ENCODE results near the gene GNG4. TPM values are rescaled to one million over a fixed set of nuclear protein-coding genes. Genes with fewer than 3 reads are reported as not detected.
"Not testable (repeated sequence)": the region's sequence is repeated elsewhere in the genome, so short reads cannot be mapped to it uniquely, and the experiment has no call there.

GNG4 gene
- polyA plus RNA-seq, 3 donors = 3.1 to 4.0 (median 3.3) TPM

DNA sequence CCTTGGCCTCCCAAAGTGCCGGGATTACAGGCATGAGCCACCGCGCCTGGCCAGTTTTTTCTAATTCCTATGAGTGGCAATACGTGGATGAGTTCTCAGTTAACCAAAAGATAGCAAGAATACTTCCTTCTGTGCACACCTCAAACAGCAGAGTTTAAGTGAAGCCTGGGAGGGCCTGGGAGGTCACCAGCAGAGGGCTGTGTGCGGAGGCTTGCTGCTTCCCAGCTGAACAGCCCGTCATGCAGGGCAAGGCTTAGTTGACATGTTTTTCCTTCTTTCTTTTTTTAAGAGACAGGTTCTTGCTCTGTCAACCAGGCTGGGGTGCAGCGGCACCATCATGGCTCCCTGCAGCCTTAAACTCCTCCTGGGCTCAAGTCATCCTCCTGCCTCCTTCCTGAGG is 17.8 kb downstream of the GNG4 start:
- no peak for DNase-seq

DNA sequence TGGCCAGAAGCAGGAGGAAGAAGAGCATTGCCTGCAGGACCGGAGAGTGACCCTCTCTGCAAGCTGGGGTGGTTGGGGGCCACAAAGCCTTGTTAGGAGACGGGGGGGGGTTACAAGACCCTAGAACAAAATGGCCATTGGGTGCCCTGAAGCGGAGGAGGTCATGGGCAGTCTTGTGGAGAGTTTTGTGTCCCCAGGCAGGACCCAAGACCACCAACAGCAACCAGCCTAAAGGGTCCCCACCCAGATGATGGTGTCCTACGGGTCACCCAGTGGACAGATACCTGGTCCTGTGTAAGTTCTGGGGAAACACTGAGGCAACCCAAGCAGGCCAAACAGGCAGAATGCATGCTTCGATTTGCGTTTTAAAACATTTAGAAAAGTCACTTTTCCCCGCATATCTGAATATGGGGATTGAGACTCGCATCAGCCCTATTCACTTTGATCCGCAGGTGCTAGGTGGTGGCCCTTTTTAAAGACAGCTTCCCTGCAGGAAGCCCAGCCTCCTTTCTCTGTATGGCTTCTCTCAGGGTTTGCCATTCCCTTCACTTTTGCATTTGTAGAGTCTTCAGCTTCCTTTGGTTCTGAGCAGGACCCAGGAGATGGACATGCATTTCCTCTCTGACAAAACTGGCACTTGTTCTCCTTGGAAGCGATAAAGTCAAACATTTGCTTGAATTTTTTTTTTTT is 21.1 kb downstream of the GNG4 start:
- DNase-seq = no peak

DNA sequence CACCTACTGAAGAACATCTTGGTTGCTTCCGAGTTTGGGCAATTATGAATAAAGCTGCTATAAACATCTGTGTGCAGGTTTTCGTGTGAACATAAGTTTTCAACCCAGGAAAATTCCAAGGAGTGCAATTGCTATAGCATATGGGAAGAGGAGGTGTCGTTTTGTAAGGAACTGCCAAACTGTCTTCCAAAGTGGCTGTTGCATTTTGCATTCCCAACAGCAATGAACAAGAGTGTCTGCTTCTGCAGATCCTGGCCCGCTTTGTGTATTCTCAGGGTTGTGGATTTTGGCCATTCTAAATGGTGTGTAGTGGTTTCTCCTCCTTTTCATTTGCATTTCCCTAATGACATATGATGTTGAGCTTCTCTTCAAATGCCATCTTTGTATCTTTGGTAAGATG is 23.8 kb downstream of the GNG4 start:
- DNase-seq = no peak

DNA sequence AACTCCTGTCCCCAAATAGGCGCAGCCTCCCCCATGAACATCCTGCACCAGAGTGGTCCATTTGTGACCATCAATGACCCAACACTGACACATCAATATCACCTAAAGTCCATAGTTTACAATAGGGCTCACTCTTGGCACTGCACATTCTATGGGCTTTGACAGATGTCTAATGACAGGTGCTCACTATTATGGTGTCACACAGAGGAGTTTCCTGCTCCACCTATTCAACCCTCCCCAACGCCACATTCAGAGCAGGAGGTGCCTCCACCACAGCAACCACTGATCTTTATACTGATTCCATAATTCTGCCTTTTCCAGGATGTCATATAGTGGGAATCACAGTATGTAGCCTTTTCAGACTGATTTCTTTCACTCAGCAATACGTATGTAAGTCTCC is 24.2 kb downstream of the GNG4 start:
- no peak for DNase-seq

DNA sequence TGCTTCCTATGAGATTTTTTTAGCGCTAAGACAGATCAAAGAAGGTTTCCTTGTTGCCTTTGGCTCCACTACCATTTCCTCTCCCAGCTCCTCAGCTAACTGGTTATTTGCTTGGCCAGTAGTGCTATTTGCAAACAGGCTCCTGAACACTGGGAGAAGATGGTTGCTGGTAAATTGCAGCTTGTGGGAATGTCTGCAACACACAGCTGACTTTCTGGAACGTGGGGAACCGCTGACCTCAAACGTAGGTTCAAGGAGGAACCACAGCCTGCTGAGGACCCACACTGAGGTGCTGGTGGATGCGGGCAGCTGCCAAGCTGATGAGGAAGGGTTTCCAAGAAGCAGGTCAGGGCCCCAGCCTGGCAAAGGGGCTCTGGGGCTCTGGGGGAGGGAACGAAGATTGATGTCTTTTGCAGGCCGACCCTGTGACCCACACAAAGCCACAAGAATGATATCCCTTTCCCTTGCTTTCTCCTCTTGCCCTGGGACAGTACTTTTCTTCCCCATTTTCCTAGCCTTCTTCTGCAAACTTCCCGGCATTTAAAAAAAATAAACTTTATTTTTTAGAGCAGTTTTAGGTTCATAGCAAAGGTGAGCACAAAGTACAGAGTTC is 24.8 kb downstream of the GNG4 start:
- DNase-seq = peak; percentile 33

DNA sequence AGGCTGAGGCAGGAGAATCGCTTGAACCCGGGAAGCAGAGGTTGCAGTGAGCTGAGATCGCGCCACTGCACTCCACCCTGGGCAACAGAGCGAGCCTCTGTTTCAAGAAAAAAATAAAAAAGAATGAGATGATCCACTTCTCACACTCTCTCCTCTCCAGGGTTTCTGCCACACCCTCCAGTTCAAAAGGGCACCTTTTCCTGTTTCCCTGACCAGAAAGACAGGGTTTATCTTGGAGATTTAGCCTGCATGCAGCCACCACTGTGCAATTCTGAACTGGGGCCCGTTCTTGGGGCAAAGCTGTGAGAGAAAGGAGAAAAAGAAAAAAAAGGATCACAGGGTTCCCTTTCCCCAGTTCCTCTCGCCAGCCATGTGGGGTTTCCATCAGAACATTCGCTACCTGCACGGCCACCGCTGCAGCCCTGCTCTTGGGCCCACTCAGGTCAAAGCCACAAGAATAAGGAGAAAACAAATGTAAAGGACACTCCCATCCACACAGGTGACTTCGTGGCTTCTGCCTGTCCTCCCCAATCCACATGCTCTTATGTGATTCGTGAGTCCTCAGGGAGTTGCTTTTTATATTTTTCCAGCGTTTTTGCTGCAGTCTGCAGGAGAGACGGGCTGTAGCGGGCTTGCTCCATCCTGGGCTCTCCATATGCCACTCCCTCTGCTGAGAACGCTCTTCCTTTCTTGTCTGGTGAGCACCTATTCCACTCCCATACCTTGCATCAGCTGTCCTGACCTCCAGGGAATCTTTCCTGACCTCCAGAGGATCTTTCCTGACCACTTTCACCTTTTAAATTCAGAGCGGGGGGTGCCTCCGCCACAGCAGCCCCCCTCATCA is 26.4 kb downstream of the GNG4 start:
- no peak for DNase-seq

DNA sequence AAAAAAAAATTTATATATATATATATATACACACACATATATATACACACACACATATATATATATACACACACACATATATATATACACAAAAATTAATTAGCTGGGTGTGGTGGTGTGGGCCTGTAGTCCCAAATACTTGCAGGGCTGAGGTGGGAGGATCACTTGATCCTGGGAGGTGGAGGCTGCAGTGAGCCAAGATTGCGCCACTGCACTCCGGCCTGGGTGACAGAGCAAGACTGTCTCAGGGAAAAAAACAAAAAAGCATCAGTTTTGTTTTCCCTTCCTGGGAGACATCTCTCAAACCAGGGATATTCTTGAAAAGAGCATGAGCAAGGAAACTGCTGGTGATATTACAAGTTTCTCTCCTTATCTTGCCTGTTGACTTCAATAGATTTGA is 30.4 kb downstream of the GNG4 start:
- not testable (repeated sequence) for DNase-seq

DNA sequence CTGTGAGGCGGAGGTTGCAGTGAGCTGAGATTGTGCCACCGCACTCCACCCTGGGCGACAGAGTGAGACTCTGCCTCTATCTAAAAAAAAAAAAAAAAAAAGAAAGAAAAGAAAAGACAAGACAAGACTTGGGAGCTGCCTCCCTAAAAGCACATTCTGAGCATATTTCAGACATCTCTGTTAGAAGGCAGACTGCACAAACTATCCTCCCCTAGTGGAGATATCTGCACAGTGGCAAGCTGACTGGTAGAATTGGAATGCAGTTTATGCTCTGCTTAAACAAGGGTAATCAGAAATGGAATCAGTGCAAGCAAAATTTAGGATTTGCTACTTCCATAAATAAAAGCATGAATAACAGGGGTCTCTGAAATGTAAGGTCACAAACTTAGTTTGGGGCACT is 31.8 kb downstream of the GNG4 start:
- no peak for DNase-seq

DNA sequence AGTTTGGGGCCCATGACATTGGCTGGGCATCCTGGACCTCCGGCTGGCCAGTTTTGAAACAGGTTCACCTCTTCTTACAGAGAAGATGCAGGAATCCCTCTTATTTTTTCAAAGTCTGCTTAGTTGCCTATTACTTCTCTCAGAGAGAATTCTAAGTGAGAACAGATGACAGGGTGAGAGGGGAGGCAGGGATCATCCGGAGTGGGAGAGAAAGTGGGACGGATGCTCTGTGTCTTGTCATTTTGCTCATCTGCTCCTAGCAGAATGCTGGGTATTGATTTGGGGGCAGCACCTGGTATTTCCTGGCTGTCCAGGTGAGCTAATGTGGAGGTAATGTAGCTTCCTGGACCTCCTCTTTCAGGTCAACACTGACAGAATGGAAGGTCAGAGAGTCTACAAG is 32.4 kb downstream of the GNG4 start:
- DNase-seq = no peak

DNA sequence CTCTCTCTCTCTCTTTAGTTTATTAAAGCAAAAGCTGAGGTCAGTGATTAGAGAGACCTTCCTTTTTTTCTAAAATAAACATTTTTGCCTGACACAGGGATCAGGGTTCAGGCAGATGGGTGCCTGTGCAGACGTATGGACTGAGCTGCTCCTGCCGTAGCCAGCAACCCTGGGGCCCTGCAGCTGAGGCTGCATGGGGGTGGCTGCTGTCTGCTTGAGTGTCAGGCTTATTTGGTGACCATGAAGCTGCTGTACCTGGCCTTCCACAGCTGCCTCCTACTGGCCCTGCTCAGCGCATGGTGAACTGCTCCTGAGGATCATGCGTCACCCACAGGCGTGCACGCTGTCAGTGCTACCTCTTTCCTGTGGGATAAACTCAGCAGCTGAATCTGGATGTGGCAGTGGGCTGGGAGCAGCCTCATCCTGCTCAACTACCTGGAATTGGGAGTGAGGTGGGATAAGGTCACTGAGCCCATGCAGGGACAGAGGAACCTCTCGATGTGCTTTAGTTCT is 35.1 kb downstream of the GNG4 start:
- DNase-seq = no peak

DNA sequence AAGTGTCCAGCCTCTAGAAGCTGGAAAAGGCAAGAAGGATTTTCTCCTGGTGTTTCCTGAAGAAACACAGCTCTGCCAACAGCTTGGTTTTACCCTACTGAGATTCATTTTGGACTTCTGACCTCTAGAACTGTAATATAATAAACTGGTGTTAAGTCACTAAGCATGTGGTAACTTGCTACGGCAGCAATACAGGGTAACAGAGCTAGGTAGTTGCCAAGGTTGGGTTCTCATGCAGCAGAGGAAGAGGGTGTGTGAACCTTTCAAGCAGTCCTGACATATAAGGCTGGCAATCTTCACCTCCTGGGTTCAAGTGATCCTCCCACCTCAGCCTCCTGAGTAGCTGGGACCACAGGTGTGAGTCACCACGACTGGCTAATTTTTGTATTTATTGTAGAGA is 36.0 kb downstream of the GNG4 start:
- DNase-seq = no peak

DNA sequence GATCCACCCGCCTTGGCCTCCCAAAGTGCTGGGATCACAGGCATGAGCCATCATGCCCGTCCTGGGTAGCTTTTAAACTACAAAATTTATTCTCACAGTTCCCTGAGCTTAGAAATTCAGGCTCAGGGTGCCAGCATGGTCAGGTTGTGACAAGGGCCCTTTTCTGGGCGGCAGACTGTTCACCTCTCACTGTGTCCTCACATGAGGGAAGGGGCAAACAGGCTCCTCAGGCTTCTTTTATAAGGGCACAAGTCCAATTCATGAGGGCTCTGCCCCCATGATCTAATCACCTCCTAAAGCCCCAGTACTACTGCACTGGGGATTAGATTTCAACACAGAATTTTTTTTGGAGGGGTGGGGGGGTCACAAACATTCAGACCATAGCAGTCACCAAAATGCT is 36.8 kb downstream of the GNG4 start:
- DNase-seq = no peak

DNA sequence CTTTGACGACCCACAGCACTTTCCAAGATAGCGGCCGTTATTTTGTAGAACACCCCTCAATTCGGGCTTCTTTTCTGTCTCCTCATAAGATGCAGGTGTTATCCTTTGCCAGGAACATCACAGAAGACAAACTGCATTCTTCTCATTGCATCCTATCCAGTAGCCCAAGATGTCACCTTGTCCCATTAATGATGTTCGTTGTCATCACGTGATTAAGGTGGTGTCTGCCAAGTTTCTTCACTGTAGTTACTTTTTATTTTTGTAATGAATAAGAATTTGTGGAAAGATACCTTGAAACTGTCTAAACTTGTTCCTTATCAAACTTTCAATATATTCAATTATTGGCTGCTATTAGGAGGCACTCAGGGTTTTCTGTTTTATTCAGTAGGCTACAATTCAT is 39.4 kb downstream of the GNG4 start:
- DNase-seq = no peak

DNA sequence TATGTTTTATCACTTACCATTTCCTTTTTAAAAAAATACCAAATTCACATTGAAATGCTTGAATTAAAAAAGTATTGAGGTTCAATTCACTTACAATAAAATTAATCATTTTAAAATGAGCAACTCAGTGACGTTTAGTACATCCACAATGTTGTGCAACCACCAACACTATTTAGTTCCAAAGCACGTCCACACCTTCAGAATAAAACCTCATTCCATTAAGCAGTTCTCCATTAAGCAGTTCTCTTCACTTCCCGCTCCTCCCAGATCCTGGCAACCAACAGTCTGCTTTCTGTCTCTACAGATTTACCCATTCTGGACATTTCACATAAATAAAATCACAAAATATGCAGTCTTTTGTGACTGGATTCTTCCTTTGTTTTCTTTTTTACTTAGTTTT is 41.3 kb downstream of the GNG4 start:
- DNase-seq = no peak

DNA sequence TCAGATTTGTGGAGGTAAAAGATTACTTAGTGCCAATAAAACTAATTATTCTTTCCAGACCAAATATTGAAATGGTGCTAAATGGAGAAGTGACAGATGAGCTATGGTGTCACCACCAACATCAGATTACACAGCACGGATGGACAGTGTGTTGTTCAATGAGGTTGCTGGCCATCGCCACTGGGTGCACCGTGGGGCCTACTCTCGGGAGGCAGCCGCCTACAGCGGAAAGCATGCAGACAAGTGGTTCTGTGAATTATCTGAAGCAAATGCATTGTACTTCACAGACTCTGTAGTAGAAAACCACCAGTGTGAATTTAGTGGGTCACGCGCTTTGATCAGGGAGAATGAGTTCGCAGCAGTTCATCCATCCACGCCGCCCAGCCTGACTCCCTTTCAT is 42.3 kb downstream of the GNG4 start:
- no peak for DNase-seq

DNA sequence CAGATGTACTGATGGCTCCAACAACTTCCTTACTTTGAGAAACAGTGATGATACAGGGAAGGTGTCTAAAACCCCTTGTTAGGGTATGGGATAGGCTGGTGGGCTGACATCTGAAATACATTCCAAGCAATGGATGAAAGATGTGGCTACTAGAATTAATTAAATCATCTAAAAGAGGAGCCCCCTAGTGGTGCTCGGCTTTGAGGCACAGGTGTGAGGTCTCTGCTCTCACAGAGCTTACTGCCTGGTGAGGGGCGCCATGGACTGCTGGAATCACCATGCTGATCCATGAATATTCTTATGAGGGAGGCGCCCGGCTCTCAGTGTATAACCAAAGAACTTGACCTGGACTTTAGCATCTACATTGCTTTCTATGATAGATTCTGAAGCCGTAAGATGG is 48.5 kb downstream of the GNG4 start:
- no peak for DNase-seq

DNA sequence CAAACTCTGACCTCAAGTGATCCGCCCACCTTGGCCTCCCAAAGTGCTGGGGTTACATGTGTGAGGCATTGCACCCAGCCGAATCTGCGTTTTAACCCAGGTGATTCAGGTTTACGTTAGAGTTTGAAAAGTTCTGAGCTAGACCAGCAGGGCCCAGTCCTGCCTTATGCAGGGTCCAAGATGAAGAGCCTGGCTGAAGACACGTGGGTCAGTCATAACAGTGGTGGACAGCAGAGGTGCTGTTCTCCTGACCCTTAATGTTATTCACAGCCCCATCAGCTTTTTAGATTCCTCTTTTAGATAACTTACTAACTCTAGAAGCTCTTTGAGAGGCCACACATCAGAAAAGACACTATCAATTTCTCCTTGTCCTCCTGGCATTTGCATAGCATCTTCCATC is 50.0 kb downstream of the GNG4 start:
- no peak for DNase-seq

DNA sequence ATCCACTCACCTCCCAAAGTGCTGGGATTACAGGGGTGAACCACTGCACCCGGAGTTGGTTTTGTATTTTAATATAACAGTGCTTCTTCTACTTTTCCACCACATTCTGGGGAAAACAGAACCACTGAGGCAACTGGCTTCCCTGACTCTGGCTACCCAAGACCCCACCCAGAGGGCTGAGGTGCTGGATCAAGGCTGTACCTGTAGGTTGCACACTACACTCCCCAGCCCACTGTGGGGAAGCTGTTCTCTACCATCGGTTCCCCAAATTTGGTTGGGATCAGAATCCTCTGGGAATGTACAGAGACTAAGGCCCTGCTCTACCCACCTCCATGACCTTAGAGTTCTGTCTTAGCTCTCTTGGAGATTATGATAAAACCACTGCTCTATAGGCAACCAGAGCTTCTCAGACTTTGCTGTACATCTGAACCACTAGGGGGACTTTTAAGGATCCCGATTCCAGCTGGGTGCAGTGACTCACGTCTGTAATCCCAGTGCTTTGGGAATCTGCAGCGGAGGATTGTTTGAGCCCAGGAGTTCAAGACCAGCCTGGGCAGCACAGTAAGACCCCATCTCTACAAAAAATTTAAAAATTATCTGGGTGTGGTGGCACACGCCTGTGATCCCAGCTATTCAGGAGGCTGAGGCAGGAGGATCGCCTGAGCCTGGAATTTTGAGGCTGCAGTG is 51.6 kb downstream of the GNG4 start:
- no peak for DNase-seq

DNA sequence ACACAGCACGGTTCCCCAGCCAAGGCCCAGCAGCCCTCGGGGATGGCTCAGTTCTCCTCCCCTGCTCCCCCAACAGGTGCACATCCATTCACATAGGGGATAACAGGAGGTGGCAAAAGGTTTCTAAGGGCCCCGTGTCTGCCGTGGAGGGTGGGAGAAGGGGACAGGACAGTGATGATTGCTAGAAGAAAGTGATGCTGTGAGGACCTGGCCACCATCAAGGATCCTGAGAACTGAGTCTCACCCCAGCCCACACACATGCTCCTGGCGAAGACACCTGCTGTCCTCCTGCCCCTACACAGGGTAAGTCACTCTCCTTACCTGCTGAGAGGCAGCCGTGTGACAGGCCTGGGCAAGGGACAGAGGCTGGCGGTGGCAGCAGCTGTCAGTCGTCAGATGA is 54.5 kb downstream of the GNG4 start:
- DNase-seq = no peak

DNA sequence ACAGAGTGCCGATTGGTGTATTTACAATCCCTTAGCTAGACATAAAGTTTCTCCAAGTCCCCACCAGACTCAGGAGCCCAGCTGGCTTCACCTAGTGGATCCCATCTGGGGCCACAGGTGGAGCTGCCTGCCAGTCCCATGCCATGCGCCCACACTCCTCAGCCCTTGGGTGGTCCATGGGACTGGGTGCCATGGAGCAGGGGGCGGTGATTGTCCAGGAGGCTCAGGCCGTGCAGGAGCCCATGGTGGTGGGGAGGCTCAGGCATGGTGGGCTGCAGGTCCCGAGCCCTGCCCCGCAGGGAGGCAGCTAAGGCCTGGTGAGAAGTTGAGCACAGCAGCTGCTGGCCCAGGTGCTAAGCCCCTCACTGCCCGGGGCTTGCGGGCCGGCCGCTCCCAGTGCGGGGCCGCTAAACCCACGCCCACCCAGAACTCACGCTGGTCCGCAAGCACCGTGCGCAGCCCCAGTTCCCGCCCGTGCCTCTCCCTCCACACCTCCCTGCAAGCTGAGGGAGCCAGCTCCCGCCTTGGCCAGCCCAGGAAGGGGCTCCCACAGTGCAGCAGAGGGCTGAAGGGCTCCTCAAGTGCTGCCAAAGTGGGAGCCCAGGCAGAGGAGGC is 55.2 kb downstream of the GNG4 start:
- not testable (repeated sequence) for DNase-seq

DNA sequence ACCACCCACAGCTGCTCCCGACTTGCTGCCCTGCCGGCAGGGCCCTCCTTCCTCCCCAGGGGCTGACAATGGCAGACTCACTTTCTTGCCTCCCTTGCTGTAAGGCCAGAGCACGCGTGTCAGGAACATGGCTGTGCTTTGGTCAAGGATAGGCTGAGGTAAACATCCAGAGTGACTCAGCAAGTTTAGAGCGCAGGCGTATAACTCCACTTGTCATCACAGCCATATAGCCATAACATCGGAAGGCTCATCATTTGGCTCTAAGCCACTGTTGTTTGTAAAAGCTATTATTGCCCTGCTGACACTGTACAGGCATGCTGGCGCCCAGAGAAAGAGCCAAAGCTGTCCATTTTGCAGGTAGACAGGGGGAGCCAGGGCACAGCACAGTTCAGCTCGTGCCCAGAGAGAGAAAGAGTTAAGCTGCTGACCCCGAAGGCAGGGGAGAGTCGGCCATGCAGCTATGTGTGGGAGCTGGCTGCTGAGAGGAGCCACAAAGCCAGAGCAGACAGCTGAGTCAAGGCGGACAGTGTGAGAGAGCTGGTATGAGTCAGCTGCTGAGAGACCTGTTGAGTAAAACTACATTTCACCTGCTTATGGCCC is 60.6 kb downstream of the GNG4 start:
- no peak for DNase-seq

DNA sequence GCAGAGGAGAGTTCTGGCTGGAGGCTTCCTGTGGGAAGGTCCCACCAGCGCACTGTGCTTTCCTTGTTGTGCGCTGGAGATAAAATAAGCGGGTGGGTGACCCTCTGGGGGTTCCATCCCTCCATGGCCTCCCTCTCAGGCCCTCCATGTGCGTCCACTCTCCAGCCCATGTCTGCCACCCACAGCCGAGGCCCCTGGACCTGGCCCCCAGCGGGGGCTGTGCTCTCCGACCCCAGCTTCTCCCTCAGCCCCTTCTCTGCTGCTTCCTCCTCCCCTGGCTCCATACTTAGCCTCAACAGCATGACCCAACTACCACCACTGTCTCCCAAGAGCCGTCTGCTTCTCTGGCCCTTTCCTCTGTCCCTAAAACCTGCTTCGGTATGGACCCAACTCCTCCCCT is 61.4 kb downstream of the GNG4 start:
- DNase-seq = no peak

Data from renal pelvis (tissue), 4 donors.